ENCODE data around the gene FUCA1.

FUCA1 gene

GRCh38 chr1:23823767-23824166 lies 44.3 kb downstream of the FUCA1 start:
- no peak for TF ChIP-seq FOXM1 (IDR thresholded peaks at IDR 0.05; ENCODE audit: borderline replicate concordance, low read depth)
- TF ChIP-seq, protein P1, sequence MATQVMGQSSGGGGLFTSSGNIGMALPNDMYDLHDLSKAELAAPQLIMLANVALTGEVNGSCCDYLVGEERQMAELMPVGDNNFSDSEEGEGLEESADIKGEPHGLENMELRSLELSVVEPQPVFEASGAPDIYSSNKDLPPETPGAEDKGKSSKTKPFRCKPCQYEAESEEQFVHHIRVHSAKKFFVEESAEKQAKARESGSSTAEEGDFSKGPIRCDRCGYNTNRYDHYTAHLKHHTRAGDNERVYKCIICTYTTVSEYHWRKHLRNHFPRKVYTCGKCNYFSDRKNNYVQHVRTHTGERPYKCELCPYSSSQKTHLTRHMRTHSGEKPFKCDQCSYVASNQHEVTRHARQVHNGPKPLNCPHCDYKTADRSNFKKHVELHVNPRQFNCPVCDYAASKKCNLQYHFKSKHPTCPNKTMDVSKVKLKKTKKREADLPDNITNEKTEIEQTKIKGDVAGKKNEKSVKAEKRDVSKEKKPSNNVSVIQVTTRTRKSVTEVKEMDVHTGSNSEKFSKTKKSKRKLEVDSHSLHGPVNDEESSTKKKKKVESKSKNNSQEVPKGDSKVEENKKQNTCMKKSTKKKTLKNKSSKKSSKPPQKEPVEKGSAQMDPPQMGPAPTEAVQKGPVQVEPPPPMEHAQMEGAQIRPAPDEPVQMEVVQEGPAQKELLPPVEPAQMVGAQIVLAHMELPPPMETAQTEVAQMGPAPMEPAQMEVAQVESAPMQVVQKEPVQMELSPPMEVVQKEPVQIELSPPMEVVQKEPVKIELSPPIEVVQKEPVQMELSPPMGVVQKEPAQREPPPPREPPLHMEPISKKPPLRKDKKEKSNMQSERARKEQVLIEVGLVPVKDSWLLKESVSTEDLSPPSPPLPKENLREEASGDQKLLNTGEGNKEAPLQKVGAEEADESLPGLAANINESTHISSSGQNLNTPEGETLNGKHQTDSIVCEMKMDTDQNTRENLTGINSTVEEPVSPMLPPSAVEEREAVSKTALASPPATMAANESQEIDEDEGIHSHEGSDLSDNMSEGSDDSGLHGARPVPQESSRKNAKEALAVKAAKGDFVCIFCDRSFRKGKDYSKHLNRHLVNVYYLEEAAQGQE (IDR thresholded peaks at IDR 0.05; ENCODE audit: low read depth) = no peak
- TF ChIP-seq EGR1 (IDR thresholded peaks at IDR 0.05) = no peak
- no peak for TF ChIP-seq EP300 (IDR thresholded peaks at IDR 0.05; ENCODE audit: borderline replicate concordance)
- TF ChIP-seq, protein P2, sequence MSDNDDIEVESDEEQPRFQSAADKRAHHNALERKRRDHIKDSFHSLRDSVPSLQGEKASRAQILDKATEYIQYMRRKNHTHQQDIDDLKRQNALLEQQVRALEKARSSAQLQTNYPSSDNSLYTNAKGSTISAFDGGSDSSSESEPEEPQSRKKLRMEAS (IDR thresholded peaks at IDR 0.05) = no peak
- no peak for TF ChIP-seq TAF1 (IDR thresholded peaks at IDR 0.05; ENCODE audit: low read depth)
- TF ChIP-seq USF1 (IDR thresholded peaks at IDR 0.05) = no peak
- TF ChIP-seq TCF12 (IDR thresholded peaks at IDR 0.05; ENCODE audit: low read depth) = no peak
- no peak for TF ChIP-seq ZBTB7A (IDR thresholded peaks at IDR 0.05; ENCODE audit: low read depth)
- no peak for TF ChIP-seq CEBPB (IDR thresholded peaks at IDR 0.05)
- no peak for TF ChIP-seq TEAD4 (IDR thresholded peaks at IDR 0.05)
- TF ChIP-seq YY1 (IDR thresholded peaks at IDR 0.05; ENCODE audit: low read depth) = no peak
- TF ChIP-seq NFIC (IDR thresholded peaks at IDR 0.05) = no peak
- no peak for TF ChIP-seq CREB1 (IDR thresholded peaks at IDR 0.05; ENCODE audit: low read depth)
- no peak for TF ChIP-seq RAD21 (IDR thresholded peaks at IDR 0.05; ENCODE audit: low read depth)

DNA sequence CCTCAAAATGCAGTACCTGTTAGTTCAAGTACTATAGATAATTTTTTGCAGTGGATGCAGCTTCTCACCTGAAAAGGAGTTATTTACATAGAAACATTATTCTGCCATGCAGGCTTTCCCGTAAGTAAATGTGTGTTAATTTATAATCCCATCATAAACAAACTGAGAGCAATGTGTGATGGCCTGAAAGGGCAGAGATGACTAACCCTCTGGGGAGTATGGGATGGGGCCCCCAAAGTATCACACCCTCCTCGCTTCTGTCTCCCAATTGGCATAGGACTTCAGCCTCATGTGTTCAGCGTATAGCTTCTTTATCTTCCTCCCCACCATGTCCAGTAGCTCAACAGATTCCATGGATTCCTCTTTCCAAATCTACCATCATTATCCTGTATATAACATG lies 50.5 kb downstream of the FUCA1 start:
- TF ChIP-seq RAD21 (IDR thresholded peaks at IDR 0.05; ENCODE audit: low read depth) (no peak), TAF1 (IDR thresholded peaks at IDR 0.05; ENCODE audit: low read depth) (no peak), EP300 (IDR thresholded peaks at IDR 0.05; ENCODE audit: borderline replicate concordance) (no peak), TEAD4 (IDR thresholded peaks at IDR 0.05) (no peak), TCF12 (IDR thresholded peaks at IDR 0.05; ENCODE audit: low read depth) (no peak), NFIC (IDR thresholded peaks at IDR 0.05) (no peak), YY1 (IDR thresholded peaks at IDR 0.05; ENCODE audit: low read depth) (no peak), USF1 (IDR thresholded peaks at IDR 0.05) (no peak)
- TF ChIP-seq, protein P1 (IDR thresholded peaks at IDR 0.05; ENCODE audit: low read depth) = no peak

DNA sequence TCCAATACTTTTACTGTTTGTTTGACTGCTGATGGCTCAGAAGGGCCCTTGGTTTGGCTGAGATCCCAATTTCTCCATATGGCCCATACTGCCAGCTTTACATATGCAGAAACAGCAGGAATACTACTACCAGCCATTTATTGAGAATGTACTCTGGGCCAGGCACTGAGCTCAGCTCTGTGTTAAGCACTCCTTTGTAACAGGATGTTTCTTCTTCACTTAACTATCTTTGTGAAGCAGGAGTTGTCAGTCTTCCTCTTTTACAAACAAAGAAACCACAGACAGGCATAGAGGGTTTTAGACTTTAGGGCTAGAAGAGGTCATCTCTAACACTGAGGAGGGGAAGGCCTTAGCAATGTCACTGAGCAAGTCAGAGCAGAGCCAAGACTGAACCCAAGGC lies 51.2 kb downstream of the FUCA1 start:
- TF ChIP-seq USF1 (IDR thresholded peaks at IDR 0.05) = no peak
- TF ChIP-seq, protein P1 (IDR thresholded peaks at IDR 0.05; ENCODE audit: low read depth) = no peak
- TF ChIP-seq NFIC (IDR thresholded peaks at IDR 0.05) = no peak
- no peak for TF ChIP-seq EP300 (IDR thresholded peaks at IDR 0.05; ENCODE audit: borderline replicate concordance)
- TF ChIP-seq ZBTB7A (IDR thresholded peaks at IDR 0.05; ENCODE audit: low read depth) = no peak
- TF ChIP-seq TCF12 (IDR thresholded peaks at IDR 0.05; ENCODE audit: low read depth) = no peak
- no peak for TF ChIP-seq CEBPB (IDR thresholded peaks at IDR 0.05)
- TF ChIP-seq YY1 (IDR thresholded peaks at IDR 0.05; ENCODE audit: low read depth) = no peak
- TF ChIP-seq CREB1 (IDR thresholded peaks at IDR 0.05; ENCODE audit: low read depth) = no peak
- no peak for TF ChIP-seq FOXM1 (IDR thresholded peaks at IDR 0.05; ENCODE audit: borderline replicate concordance, low read depth)
- TF ChIP-seq TAF1 (IDR thresholded peaks at IDR 0.05; ENCODE audit: low read depth) = no peak

DNA sequence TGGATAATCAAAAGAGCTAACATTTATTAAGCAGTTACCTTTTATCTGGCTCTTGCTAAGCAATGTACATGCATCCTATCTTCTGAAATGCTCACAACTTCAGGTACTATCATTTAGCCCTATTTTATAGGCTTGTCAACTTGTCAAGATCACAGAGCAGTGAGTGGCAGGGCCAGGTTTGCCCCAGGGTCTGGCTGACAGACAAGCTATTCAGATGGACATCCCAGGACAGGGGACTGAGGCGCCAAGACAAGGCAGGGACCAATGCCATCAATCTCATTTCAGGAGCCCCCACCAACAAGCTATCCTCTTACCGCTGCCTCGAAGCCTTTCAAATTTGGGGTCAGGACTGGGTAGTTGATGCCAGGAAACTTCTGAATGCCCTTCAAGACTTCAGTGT lies 51.7 kb downstream of the FUCA1 start:
- TF ChIP-seq, protein P2 (IDR thresholded peaks at IDR 0.05) = no peak
- TF ChIP-seq TAF1 (IDR thresholded peaks at IDR 0.05; ENCODE audit: low read depth) = no peak
- TF ChIP-seq CREB1 (IDR thresholded peaks at IDR 0.05; ENCODE audit: low read depth) = no peak
- TF ChIP-seq EGR1 (IDR thresholded peaks at IDR 0.05) = no peak
- TF ChIP-seq TEAD4 (IDR thresholded peaks at IDR 0.05) = no peak
- TF ChIP-seq RAD21 (IDR thresholded peaks at IDR 0.05; ENCODE audit: low read depth) = no peak
- TF ChIP-seq NFIC (IDR thresholded peaks at IDR 0.05) = no peak
